Muscle layer of colon (tissue), 2 donors: Measurements from ENCODE around the gene ANO9.

Experiments used
- H3K27ac ChIP-seq: one replicate; pipeline ENCODE4 v1.7.0; 2013; ENCODE audit warnings: low read depth, mild to moderate bottlenecking, low read length, moderate library complexity
- H3K27me3 ChIP-seq, 2 donors: one replicate each; pipeline ENCODE4 v1.7.0; 2013; ENCODE audit warnings: low read length in 2 of 2, mild to moderate bottlenecking in 2 of 2; ENCODE audit not compliant: insufficient read depth in 2 of 2, control insufficient read depth in 1 of 2
- H3K36me3 ChIP-seq: one replicate; pipeline ENCODE4 v1.7.0; 2013; ENCODE audit warnings: mild to moderate bottlenecking, low read length; ENCODE audit not compliant: insufficient read depth
- H3K4me1 ChIP-seq: one replicate; pipeline ENCODE4 v1.7.0; 2013; ENCODE audit warnings: mild to moderate bottlenecking, low read length; ENCODE audit not compliant: insufficient read depth
- H3K4me3 ChIP-seq, 2 donors: one replicate each; pipeline ENCODE4 v1.7.0; 2013; ENCODE audit warnings: low read length in 2 of 2, low read depth in 1 of 2, mild to moderate bottlenecking in 1 of 2, moderate library complexity in 1 of 2
- H3K9ac ChIP-seq: one replicate; pipeline ENCODE4 v1.7.0; 2013; ENCODE audit warnings: low read length
- H3K9me3 ChIP-seq: one replicate; pipeline ENCODE4 v1.7.0; 2013; ENCODE audit warnings: mild to moderate bottlenecking, low read length
- donor health status: abdominal sarcoma.
- donor health status: Adenocarcinoma of cecum.

Gene ANO9

GRCh38 chr11:479311-479710 lies 37.5 kb upstream of the ANO9 start:
- Histone ChIP-seq H3K36me3 (peaks cover 5% of the 10 kb centered on the region), H3K27me3 (no peaks in the 10 kb centered on the region), H3K27ac (no peak overlapping the region), H3K4me3 (no peak overlapping the region), H3K4me1 (no peaks in the 10 kb centered on the region), H3K9ac (no peak overlapping the region), H3K9me3 (no peaks in the 10 kb centered on the region)

DNA sequence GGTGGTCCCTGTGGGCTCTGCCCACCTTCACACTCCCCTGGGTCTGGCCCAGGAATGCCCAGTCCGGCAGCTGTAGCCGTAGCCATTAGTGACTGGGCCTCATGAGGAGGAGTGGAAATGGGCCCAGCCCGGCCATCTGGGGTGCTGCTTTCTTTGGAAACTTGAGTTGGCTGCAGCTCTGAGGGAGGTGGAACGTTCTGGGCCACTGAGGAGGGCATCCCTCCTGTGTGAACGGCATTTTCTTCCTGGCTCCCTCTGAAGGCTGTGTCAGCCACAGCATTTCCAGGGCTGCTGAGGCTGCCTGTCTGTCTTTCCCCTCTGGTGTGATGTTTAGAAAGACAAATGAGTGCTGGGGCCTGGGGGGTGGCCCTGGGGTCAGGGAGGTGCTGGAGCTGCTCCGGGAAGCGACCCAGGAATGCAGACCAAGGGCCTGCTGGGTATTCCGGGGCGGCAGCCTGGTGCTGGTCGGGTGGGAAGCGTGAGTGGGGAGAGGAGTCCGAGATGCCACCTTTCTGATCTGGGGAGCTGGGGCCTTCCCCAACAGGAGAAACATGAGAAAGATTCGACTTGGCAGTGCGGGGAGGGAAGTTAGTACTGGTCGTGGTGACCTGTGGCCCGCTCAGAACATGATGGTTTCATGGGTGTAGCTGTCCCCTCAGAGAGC lies 35.4 kb upstream of the ANO9 start:
- Histone ChIP-seq H3K9me3 (no peaks in the 10 kb centered on the region), H3K4me1 (no peaks in the 10 kb centered on the region), H3K9ac (no peak overlapping the region), H3K36me3 (peaks cover 5% of the 10 kb centered on the region), H3K4me3 (no peak overlapping the region), H3K27ac (no peak overlapping the region), H3K27me3 (no peaks in the 10 kb centered on the region)

- Histone ChIP-seq H3K27ac (no peak overlapping the region), H3K4me3 (no peak overlapping the region), H3K9ac (no peak overlapping the region), H3K27me3 (no peaks in the 10 kb centered on the region), H3K9me3 (no peaks in the 10 kb centered on the region), H3K36me3 (peaks cover 5% of the 10 kb centered on the region), H3K4me1 (no peaks in the 10 kb centered on the region)
Measured at GRCh38 chr11:476416-476815, 34.6 kb upstream of the ANO9 start.

GRCh38 chr11:475941-476340 lies 34.1 kb upstream of the ANO9 start:
- H3K4me3 ChIP-seq, result no peak overlapping the region
- H3K27me3 ChIP-seq, result no peaks in the 10 kb centered on the region
- H3K9me3 ChIP-seq, result no peaks in the 10 kb centered on the region
- H3K27ac ChIP-seq, result no peak overlapping the region
- no peaks in the 10 kb centered on the region for H3K4me1 ChIP-seq
- no peak overlapping the region for H3K9ac ChIP-seq
- peaks cover 5% of the 10 kb centered on the region for H3K36me3 ChIP-seq

- peaks cover 3% of the 10 kb centered on the region for H3K4me1 ChIP-seq
- H3K9ac ChIP-seq, result no peak overlapping the region
- no peak overlapping the region for H3K27ac ChIP-seq
- no peaks in the 10 kb centered on the region for H3K9me3 ChIP-seq
- no peak overlapping the region for H3K4me3 ChIP-seq
- peaks cover 5% of the 10 kb centered on the region for H3K36me3 ChIP-seq
- H3K27me3 ChIP-seq, result no peaks in the 10 kb centered on the region
Measured at GRCh38 chr11:474914-475506, 33.2 kb upstream of the ANO9 start.

DNA sequence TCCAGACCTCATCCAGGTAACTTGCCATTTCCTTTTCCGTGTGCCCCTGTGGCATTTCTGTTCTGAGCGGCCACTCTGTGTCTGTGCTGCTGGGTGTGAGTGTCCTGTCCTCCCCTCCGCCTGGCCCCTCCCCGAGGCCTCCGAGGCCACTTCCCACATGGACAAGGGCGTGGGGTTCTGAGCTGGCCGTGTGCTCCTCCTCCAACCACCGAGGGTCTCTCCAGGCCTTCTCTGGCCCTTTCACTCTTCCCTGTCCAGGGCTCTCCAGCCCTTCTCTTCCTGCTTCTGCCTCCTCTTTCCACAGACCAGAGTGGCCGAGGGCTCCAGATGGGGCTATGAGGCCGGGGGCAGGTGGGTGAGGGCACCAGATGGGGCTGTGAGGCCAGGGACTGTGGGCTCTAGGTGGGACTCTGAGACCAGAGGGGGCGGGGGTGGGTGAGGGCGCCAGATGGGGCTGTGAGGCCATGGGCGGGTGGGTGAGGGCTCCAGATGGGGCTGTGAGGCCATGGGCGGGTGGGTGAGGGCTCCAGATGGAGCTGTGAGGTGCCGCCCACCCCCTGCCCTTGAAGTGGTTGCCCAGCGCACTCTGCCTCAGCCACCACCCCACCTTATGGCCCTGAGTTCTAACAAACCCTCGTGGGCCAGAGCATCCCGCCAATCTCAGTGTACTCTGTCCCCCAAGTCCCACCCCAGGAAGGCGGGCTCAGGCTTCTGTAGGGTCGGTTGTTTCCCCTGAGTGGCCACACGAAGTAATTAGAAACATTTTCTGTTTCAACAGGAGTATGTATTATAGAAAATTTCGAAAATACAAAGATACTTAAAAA lies 32.4 kb upstream of the ANO9 start:
- no peak overlapping the region for H3K9ac ChIP-seq
- H3K27ac ChIP-seq, result no peak overlapping the region
- no peaks in the 10 kb centered on the region for H3K27me3 ChIP-seq
- H3K4me3 ChIP-seq, result no peak overlapping the region
- peaks cover 11% of the 10 kb centered on the region for H3K4me1 ChIP-seq
- peaks cover 5% of the 10 kb centered on the region for H3K36me3 ChIP-seq
- no peaks in the 10 kb centered on the region for H3K9me3 ChIP-seq

GRCh38 chr11:473415-473814 lies 31.6 kb upstream of the ANO9 start:
- Histone ChIP-seq H3K4me1 (peaks cover 13% of the 10 kb centered on the region), H3K9ac (no peak overlapping the region), H3K27ac (no peak overlapping the region), H3K4me3 (no peak overlapping the region), H3K9me3 (no peaks in the 10 kb centered on the region), H3K27me3 (no peaks in the 10 kb centered on the region), H3K36me3 (peaks cover 5% of the 10 kb centered on the region)

DNA sequence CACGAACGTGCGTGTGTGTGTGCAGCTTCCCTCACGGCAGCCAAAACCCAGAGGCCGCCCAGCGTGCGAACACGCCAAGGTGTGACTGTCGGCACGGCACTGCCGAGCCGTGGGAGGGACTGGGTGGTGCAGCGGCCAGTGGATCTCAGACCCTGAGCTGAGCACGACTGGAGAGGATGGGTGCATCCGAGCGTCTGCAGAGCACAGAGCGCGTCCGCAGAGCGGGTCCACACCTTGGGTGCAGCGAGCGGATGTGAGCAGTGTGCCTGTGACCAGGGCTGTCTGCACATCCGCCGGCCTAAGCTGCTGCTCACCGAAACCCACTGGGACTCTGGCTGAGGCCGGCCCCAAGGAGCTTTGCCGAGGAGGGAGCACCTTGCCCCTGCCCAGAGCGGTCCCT lies 31.0 kb upstream of the ANO9 start:
- Histone ChIP-seq H3K9ac (no peak overlapping the region), H3K9me3 (no peaks in the 10 kb centered on the region), H3K27me3 (no peaks in the 10 kb centered on the region), H3K36me3 (peaks cover 5% of the 10 kb centered on the region), H3K4me1 (peaks cover 13% of the 10 kb centered on the region), H3K27ac (no peak overlapping the region), H3K4me3 (no peak overlapping the region)

DNA sequence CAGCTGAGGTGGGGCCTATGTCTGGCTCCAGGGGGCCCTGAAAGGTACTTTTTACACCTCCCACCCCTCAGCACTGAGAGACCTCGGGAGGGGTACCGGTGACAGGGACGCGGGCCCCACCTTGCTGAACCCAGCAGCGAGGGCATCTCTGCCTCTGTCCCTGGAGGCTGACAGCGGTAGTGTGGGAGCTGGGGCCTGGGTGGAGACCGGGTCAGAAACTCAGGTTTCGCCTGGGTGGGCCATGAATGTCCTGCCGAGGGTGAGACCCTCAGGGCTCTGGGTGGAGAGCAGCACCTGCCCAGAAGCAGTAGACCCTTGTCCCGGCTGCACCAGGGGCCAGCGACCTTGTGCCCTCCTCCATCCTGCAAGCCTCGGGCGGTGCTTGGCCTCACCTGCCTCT lies 30.5 kb upstream of the ANO9 start:
- H3K9me3 ChIP-seq, result no peaks in the 10 kb centered on the region
- no peak overlapping the region for H3K27ac ChIP-seq
- no peak overlapping the region for H3K9ac ChIP-seq
- peaks cover 5% of the 10 kb centered on the region for H3K36me3 ChIP-seq
- no peak overlapping the region for H3K4me3 ChIP-seq
- H3K27me3 ChIP-seq, result no peaks in the 10 kb centered on the region
- peaks cover 13% of the 10 kb centered on the region for H3K4me1 ChIP-seq

- Histone ChIP-seq H3K27me3 (no peaks in the 10 kb centered on the region), H3K4me3 (no peak overlapping the region), H3K36me3 (peaks cover 5% of the 10 kb centered on the region), H3K9me3 (no peaks in the 10 kb centered on the region), H3K9ac (no peak overlapping the region), H3K4me1 (peaks cover 13% of the 10 kb centered on the region), H3K27ac (no peak overlapping the region)
Measured at GRCh38 chr11:471468-472145, 29.8 kb upstream of the ANO9 start.
